Measurements from ENCODE around the gene COX11.

Gene COX11

GRCh38 chr17:54967621-54968261 is 713 bp downstream of the COX11 start:
- DNase-seq (ENCODE audit: low spot score), result no peak

GRCh38 chr17:54956791-54957190 is 11.7 kb downstream of the COX11 start:
- DNase-seq (ENCODE audit: low spot score), result no peak

- no peak for DNase-seq (ENCODE audit: low spot score)
Observed at GRCh38 chr17:54951286-54951685, 17.2 kb downstream of the COX11 start.

- DNase-seq (ENCODE audit: low spot score), result no peak
Observed at GRCh38 chr17:54950116-54950515, 18.3 kb downstream of the COX11 start.

- no peak for DNase-seq (ENCODE audit: low spot score)
Observed at GRCh38 chr17:54948380-54948779, 20.1 kb downstream of the COX11 start.

GRCh38 chr17:54947396-54947795 is 21.1 kb downstream of the COX11 start:
- DNase-seq (ENCODE audit: low spot score), result no peak

DNA sequence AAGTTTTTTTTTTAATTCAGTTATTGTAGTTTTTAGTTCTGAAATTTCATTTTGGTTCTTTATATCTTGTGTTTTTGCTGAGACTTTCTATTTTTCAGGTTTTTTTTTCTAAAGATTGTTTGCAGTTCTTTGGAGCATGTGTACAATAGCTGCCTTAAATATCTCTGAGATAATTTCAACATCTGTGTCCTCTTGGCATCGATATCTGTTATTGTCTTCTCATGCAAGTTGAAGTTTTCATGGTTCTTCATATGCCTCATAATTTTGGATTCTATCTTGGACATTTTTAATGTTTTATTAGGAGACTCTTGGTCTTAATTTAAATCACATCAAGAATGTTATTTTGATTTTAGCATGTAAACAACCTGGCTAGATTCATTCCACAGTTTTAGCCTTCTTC is 22.8 kb downstream of the COX11 start:
- no peak for DNase-seq (ENCODE audit: low spot score)

- DNase-seq (ENCODE audit: low spot score), result no peak
Observed at GRCh38 chr17:54945231-54945630, 23.2 kb downstream of the COX11 start.

GRCh38 chr17:54944796-54945195 is 23.7 kb downstream of the COX11 start:
- DNase-seq (ENCODE audit: low spot score), result no peak

- DNase-seq (ENCODE audit: low spot score), result no peak
Observed at GRCh38 chr17:54941285-54941684, 27.2 kb downstream of the COX11 start.

GRCh38 chr17:54937426-54937825 is 31.0 kb downstream of the COX11 start:
- no peak for DNase-seq (ENCODE audit: low spot score)

- no peak for DNase-seq (ENCODE audit: low spot score)
Observed at GRCh38 chr17:54937018-54937417, 31.4 kb downstream of the COX11 start.

- DNase-seq (ENCODE audit: low spot score), result no peak
Observed at GRCh38 chr17:54935471-54935870, 33.0 kb downstream of the COX11 start.

- DNase-seq (ENCODE audit: low spot score), result no peak
Observed at GRCh38 chr17:54933921-54934320, 34.5 kb downstream of the COX11 start.

DNA sequence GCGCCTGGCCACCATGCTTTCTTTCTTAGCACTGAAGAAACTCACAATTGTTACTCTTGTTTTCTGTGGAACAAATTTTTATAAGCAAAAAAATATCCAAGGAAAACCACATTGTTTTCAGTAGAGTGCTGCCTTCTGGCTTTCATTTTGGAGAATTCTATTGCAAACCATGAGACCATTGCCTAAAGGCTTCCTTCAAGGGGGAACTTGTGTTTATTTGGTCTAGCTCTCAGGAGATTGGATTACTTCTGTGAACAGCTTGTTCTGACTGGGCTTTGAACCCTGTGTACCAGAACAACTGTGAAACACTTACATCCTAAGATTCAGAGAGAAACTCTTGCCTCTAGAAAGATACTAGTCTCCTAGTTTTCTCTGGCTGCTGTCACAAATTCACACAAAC is 35.7 kb downstream of the COX11 start:
- DNase-seq (ENCODE audit: low spot score), result no peak

DNA sequence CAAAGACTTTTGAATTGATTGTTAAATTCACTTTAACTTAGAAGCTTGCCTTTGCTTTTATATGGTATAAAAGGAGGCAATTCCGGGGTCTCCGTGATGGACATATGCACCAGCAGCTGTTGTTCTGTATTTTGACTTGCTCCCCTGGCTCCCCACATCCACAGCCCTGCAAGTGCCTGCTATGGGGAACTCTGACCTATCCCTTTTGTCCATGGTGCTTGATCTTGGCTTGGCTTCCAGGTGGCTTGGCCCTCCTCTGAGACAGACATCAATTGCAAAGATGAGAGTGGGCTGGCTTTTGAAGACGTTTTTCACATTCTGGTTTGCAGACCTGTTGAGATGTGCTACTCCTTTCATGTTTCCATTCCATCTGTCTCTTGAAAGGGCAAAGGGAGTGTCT is 40.9 kb downstream of the COX11 start:
- DNase-seq (ENCODE audit: low spot score), result no peak

GRCh38 chr17:54924405-54924804 is 44.0 kb downstream of the COX11 start:
- no peak for DNase-seq (ENCODE audit: low spot score)

DNA sequence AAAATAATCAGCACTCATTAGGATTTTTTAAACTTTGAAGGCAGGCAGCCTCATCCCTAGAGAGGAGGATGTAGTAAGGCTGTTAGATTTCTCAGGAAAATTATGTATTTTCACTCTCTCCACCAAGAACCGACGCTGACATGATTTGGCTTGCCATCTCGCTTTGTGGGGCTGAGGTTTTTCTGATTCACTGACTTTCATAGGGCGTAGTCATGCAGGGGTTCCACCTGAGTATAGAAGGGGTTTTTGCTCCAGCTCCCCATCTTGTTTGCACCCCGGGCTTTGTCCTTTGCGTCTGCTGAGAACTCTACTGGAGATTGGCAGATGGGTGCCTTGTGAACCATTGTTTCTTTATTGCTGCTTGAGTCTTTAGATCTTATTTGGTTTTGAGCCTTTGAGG is 47.6 kb downstream of the COX11 start:
- DNase-seq (ENCODE audit: low spot score), result no peak

GRCh38 chr17:54919425-54919824 is 49.0 kb downstream of the COX11 start:
- DNase-seq (ENCODE audit: low spot score), result no peak

DNA sequence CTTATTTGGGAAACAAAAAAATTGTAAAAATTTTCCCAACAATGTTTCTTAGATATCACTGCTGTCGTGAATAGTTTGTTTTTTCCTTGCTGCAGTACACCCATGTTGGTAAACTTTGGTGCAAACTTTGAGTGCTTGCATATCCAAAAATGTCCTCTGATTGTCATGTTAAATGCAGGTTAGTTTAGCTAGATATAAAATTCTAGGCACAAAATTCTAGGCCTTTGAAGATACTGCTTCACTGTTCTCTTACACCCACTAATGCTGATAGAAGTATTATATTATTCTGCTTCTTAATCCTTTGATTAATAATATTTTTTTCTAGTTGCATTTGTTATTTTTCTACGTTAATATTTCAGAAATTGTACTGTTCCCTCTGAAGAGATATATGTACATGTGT is 51.7 kb downstream of the COX11 start:
- DNase-seq (ENCODE audit: low spot score), result no peak

Data from globus pallidus (tissue), 1 donor.